NCI-H524 (cell line): Measurements from ENCODE around the gene FARP2.
"Not testable (repeated sequence)": the region's sequence is repeated elsewhere in the genome, so short reads cannot be mapped to it uniquely, and the experiment has no call there.

ENCODE experiments used
- DNase-seq, 2 experiments: peaks; one replicate each; lab custom pipeline; 2025; lab: John Stamatoyannopoulos, UW

The FARP2 gene

GRCh38 chr2:241505086-241505780, 149.1 kb downstream of the FARP2 start:
- no peak for DNase-seq

- no peak for DNase-seq
These were observed 149.7 kb downstream of the FARP2 start for GRCh38 chr2:241505781-241506201.

GRCh38 chr2:241506317-241506716, 150.2 kb downstream of the FARP2 start:
- DNase-seq, result not testable (repeated sequence)

- no peak for DNase-seq
These were observed 150.8 kb downstream of the FARP2 start for GRCh38 chr2:241506793-241507429.

- peak in 1 of 2 experiments; percentile 53 for DNase-seq
These were observed 151.6 kb downstream of the FARP2 start for GRCh38 chr2:241507430-241508239.

GRCh38 chr2:241508240-241509154, 152.4 kb downstream of the FARP2 start, which contains the start of gene STK25:
Gene STK25, minus strand, starts transcription at chr2:241508584. Its CDS starts 549 bp downstream, at chr2:241508035.
- DNase-seq, result peak; percentile 93 to 98

- DNase-seq, result no peak
These were observed 153.2 kb downstream of the FARP2 start for GRCh38 chr2:241509155-241509784.

- no peak for DNase-seq
These were observed 155.1 kb downstream of the FARP2 start for GRCh38 chr2:241511091-241511741.

GRCh38 chr2:241514553-241514952, 158.5 kb downstream of the FARP2 start:
- no peak for DNase-seq

GRCh38 chr2:241514986-241515737, 159.1 kb downstream of the FARP2 start:
- no peak for DNase-seq

- no peak for DNase-seq
These were observed 160.5 kb downstream of the FARP2 start for GRCh38 chr2:241516520-241516965.

- DNase-seq, result no peak
These were observed 161.2 kb downstream of the FARP2 start for GRCh38 chr2:241517297-241517696.

- peak in 1 of 2 experiments; percentile 18 for DNase-seq
These were observed 163.6 kb downstream of the FARP2 start for GRCh38 chr2:241519669-241520068.

- no peak for DNase-seq
These were observed 166.4 kb downstream of the FARP2 start for GRCh38 chr2:241522477-241522876.

- DNase-seq, result not testable (repeated sequence)
These were observed 170.0 kb downstream of the FARP2 start for GRCh38 chr2:241525818-241526780.

- no peak for DNase-seq
These were observed 174.5 kb downstream of the FARP2 start for GRCh38 chr2:241530571-241530970.

GRCh38 chr2:241531161-241531722, 175.2 kb downstream of the FARP2 start:
- no peak for DNase-seq

- DNase-seq, result no peak
These were observed 176.1 kb downstream of the FARP2 start for GRCh38 chr2:241532168-241532567.
